Epithelial cell of proximal tubule (primary cell): Measurements from ENCODE around the gene INTS1. TPM values are rescaled to one million over a fixed set of nuclear protein-coding genes. Genes with fewer than 3 reads are reported as not detected.

ENCODE experiments used
- DNase-seq: peaks from one replicate; pipeline ENCODE4 v3.0.0-alpha.2; 2011; ENCODE audit warnings: low read depth
- H3K4me3 ChIP-seq: 2 replicates; pipeline ENCODE4 v1.5.1; 2011; ENCODE audit warnings: low read depth, mild to moderate bottlenecking, low read length
- CTCF ChIP-seq: conservative IDR thresholded peaks from 2 replicates; pipeline ENCODE4 v1.5.1; 2012; ENCODE audit warnings: low read depth, mild to moderate bottlenecking, low read length
- total RNA-seq: library from RNA; depleted of rRNA; stranded (reverse); fragments of >200 nt; gene quantifications from 2 replicates; pipeline ENCODE4 v1.2.3, GENCODE V29; 2015

The INTS1 gene
- total RNA-seq, 1 donor from 2014 or later: 88.2 TPM

GRCh38 chr7:1422512-1423263, 81.5 kb downstream of the INTS1 start:
- TF ChIP-seq CTCF: no peak
- no peak overlapping the region for H3K4me3 ChIP-seq
- no peak for DNase-seq

- no peak for TF ChIP-seq CTCF
- DNase-seq: no peak
- H3K4me3 ChIP-seq: no peak overlapping the region
Observed at GRCh38 chr7:1421946-1422345, 82.2 kb downstream of the INTS1 start.

- H3K4me3 ChIP-seq: no peak overlapping the region
- no peak for TF ChIP-seq CTCF
- no peak for DNase-seq
Observed at GRCh38 chr7:1421020-1421790, 83.0 kb downstream of the INTS1 start.

Other genes with a start within 250 kb of the INTS1 start
- 8.1 and 12.4 TPM in 2 replicates for gene MICALL2, start 44.9 kb downstream of the INTS1 start, total RNA-seq
- gene MAFK, start 26.3 kb upstream of the INTS1 start, total RNA-seq: 14.4 and 19.3 TPM in 2 replicates
- 2.2 and 3.6 TPM in 2 replicates for gene TMEM184A, start 51.8 kb upstream of the INTS1 start, total RNA-seq
- gene PSMG3, start 65.6 kb upstream of the INTS1 start, total RNA-seq: 55.4 and 84.0 TPM in 2 replicates
- 0.14 and 0.23 TPM in 2 replicates for gene ELFN1, start 165.9 kb upstream of the INTS1 start, total RNA-seq